HFFc6 (cell line): ENCODE measurements around the gene SRP9. TPM values are rescaled to one million over a fixed set of nuclear protein-coding genes. Genes with fewer than 3 reads are reported as not detected.
"Not testable (repeated sequence)": the region's sequence is repeated elsewhere in the genome, so short reads cannot be mapped to it uniquely, and the experiment has no call there.

Experiments
- DNase-seq: peaks from one replicate; pipeline ENCODE4 v3.0.0-alpha.2; 2018
- H3K27ac Mint-ChIP-seq: 2 replicates; pipeline ENCODE4 v1.8.0; 2020; ENCODE audit warnings: mild to moderate bottlenecking, mixed read lengths
- H3K27me3 Mint-ChIP-seq: 2 replicates; pipeline ENCODE4 v1.8.0; 2021; ENCODE audit warnings: mild to moderate bottlenecking, moderate library complexity, mixed read lengths; ENCODE audit not compliant: insufficient read depth
- H3K36me3 Mint-ChIP-seq: 2 replicates; pipeline ENCODE4 v1.8.0; 2021; ENCODE audit warnings: low read depth, mixed read lengths
- H3K4me1 Mint-ChIP-seq: 2 replicates; pipeline ENCODE4 v1.8.0; 2020; ENCODE audit warnings: low read depth, mixed read lengths
- H3K4me3 Mint-ChIP-seq: 2 replicates; pipeline ENCODE4 v1.8.0; 2020; ENCODE audit warnings: mild to moderate bottlenecking, moderate library complexity, mixed read lengths
- H3K9me3 Mint-ChIP-seq: 2 replicates; pipeline ENCODE4 v1.8.0; 2020; ENCODE audit warnings: mild to moderate bottlenecking, mixed read lengths
- CTCF ChIP-seq: fragments of 200-600 bp; sonication (generic); IDR thresholded peaks from 2 replicates; pipeline ENCODE4 v1.5.0; 2021; ENCODE audit warnings: antibody characterized with exemption, mild to moderate bottlenecking
- total RNA-seq, 6 experiments: library from RNA; stranded (reverse); fragmentation: NEBNext Ultra II Directional; extraction: Animal tissue kit (Norgen Biotek cat#: 25700); gene quantifications; 2 replicates in 1 of 6; 3 replicates in 5 of 6; pipeline ENCODE4 v1.2.3, GENCODE V29; 2021

SRP9 gene
- total RNA-seq, 6 experiments from 2014 or later, result 219 to 277 (median 246) TPM

GRCh38 chr1:225828706-225829345 lies 51.2 kb downstream of the SRP9 start:
- H3K36me3 Mint-ChIP-seq, result 0 out of 2 replicates have a peak, but pooled peaks cover 4% of the 10 kb centered on the region
- H3K4me3 Mint-ChIP-seq, result no peak overlapping the region
- H3K27me3 Mint-ChIP-seq, result peaks cover 2% of the 10 kb centered on the region
- H3K4me1 Mint-ChIP-seq, result no peaks in the 10 kb centered on the region
- TF ChIP-seq CTCF, result no peak
- no peak overlapping the region for H3K27ac Mint-ChIP-seq
- no peak for DNase-seq
- no peaks in the 10 kb centered on the region for H3K9me3 Mint-ChIP-seq

- no peaks in the 10 kb centered on the region for H3K4me1 Mint-ChIP-seq
- H3K4me3 Mint-ChIP-seq, result no peak overlapping the region
- no peak for TF ChIP-seq CTCF
- DNase-seq, result no peak
- H3K27ac Mint-ChIP-seq, result no peak overlapping the region
- no peaks in the 10 kb centered on the region; the same call in 1 of the 2 replicates for H3K27me3 Mint-ChIP-seq
- H3K36me3 Mint-ChIP-seq, result peaks cover 4% of the 10 kb centered on the region; the same call in 1 of the 2 replicates
- no peaks in the 10 kb centered on the region for H3K9me3 Mint-ChIP-seq
Measured at GRCh38 chr1:225830841-225831240, 53.2 kb downstream of the SRP9 start.

- DNase-seq, result no peak
- Mint-ChIP-seq H3K4me1 (no peaks in the 10 kb centered on the region), H3K27ac (no peak overlapping the region), H3K9me3 (no peaks in the 10 kb centered on the region), H3K36me3 (peaks cover 4% of the 10 kb centered on the region; the same call in 1 of the 2 replicates), H3K27me3 (peaks cover 1% of the 10 kb centered on the region; the same call in 1 of the 2 replicates), H3K4me3 (no peak overlapping the region)
- no peak for TF ChIP-seq CTCF
Measured at GRCh38 chr1:225834417-225835329, 57.0 kb downstream of the SRP9 start.

GRCh38 chr1:225835856-225836255 lies 58.2 kb downstream of the SRP9 start:
- Mint-ChIP-seq H3K4me3 (no peak overlapping the region), H3K4me1 (no peaks in the 10 kb centered on the region), H3K36me3 (peaks cover 4% of the 10 kb centered on the region; the same call in 1 of the 2 replicates), H3K27ac (no peak overlapping the region), H3K27me3 (peaks cover 2% of the 10 kb centered on the region; the same call in 1 of the 2 replicates), H3K9me3 (no peaks in the 10 kb centered on the region)
- DNase-seq, result no peak
- no peak for TF ChIP-seq CTCF

- H3K4me1 Mint-ChIP-seq, H3K9me3 Mint-ChIP-seq, H3K36me3 Mint-ChIP-seq, DNase-seq, H3K27ac Mint-ChIP-seq, H3K27me3 Mint-ChIP-seq, H3K4me3 Mint-ChIP-seq: not testable (repeated sequence)
Measured at GRCh38 chr1:225836296-225836695, 58.7 kb downstream of the SRP9 start.

GRCh38 chr1:225838793-225839192 lies 61.2 kb downstream of the SRP9 start:
- no peaks in the 10 kb centered on the region; the same call in 1 of the 2 replicates for H3K36me3 Mint-ChIP-seq
- H3K27ac Mint-ChIP-seq, result no peak overlapping the region
- H3K4me1 Mint-ChIP-seq, result no peaks in the 10 kb centered on the region
- DNase-seq, result no peak
- no peak for TF ChIP-seq CTCF
- H3K4me3 Mint-ChIP-seq, result no peak overlapping the region
- H3K9me3 Mint-ChIP-seq, result no peaks in the 10 kb centered on the region
- peaks cover 2% of the 10 kb centered on the region for H3K27me3 Mint-ChIP-seq
